NCI-H460 (cell line): ENCODE results near the gene PDIA6. TPM values are rescaled to one million over a fixed set of nuclear protein-coding genes. Genes with fewer than 3 reads are reported as not detected.

Source experiments
- DNase-seq: peaks from one replicate; pipeline ENCODE4 v3.0.0-alpha.2; 2016; ENCODE audit warnings: low read depth; ENCODE audit errors: extremely low read depth
- total RNA-seq: library from RNA; depleted of rRNA; stranded (reverse); fragments of >200 nt; shearing (Covaris generic); gene quantifications from 2 replicates; pipeline ENCODE4 v1.2.3, GENCODE V29; 2014

PDIA6 gene
- total RNA-seq, 1 experiment from 2014 or later, result 548 TPM

- no peak for DNase-seq
Measured at GRCh38 chr2:10765461-10765860, 47.1 kb downstream of the PDIA6 start.

GRCh38 chr2:10764896-10765295, 47.7 kb downstream of the PDIA6 start:
- DNase-seq, result no peak

GRCh38 chr2:10764096-10764785, 48.3 kb downstream of the PDIA6 start:
- DNase-seq, result no peak

GRCh38 chr2:10763461-10763800, 49.2 kb downstream of the PDIA6 start:
- DNase-seq, result no peak

DNA sequence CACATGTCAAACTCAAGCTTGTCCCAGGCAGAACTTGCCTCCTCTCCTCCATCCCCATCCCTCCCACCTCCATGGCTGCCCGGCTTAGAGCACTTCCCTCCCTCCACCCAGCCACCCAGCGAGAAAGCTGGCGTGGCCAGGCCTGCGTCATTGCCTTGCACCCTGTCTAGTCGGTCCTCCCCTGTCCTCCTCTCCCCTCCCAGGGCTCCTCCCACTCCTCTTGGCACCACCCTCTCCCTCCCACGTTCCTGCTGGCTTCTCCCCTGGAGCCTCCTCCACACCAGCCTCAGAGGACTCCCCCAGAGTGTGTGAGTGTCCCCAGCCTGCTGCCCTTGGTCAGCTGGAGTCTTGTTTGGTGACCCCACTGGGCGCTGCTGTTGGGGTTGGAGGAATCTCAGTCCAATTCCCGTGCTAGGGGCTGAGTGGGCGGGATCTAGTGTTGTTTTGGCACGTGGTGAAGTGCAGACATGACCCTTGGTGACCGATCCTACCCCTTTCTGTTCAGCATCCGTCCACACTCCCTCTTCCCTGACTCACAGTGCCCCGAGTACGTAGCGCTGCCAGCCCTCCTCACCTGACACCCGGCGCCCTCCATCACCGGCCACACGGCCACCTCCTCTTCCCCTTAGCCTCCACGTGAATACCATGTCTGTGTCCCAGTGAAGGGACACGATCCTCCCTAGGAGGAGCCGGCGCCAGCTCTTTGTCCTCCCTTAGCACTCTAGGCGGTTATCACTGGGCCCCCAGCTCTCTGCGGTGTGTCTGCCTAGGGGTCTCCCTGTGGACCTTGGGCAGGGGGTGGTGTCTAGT, 49.7 kb downstream of the PDIA6 start:
- no peak for DNase-seq

DNA sequence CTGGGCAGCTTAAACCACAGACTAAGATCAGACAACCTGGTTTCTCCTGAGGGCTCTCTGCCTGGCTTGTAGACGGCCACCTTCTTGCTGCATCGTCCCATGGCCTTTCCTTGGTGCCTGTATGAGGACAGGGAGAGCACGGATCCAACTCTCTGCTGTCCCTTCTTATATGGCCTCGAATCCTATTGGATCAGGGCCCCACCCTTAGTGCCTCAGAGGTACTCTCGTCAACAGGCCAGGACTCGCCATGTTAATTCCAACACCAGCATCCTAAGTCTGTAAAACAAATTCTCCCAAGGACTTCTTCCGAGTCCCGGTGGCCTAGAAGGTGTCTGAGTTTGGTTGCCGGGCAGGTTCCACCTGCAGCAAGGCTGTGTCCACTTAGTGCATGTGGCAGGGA, 51.0 kb downstream of the PDIA6 start:
- no peak for DNase-seq

- no peak for DNase-seq
Measured at GRCh38 chr2:10760794-10761504, 51.6 kb downstream of the PDIA6 start.

DNA sequence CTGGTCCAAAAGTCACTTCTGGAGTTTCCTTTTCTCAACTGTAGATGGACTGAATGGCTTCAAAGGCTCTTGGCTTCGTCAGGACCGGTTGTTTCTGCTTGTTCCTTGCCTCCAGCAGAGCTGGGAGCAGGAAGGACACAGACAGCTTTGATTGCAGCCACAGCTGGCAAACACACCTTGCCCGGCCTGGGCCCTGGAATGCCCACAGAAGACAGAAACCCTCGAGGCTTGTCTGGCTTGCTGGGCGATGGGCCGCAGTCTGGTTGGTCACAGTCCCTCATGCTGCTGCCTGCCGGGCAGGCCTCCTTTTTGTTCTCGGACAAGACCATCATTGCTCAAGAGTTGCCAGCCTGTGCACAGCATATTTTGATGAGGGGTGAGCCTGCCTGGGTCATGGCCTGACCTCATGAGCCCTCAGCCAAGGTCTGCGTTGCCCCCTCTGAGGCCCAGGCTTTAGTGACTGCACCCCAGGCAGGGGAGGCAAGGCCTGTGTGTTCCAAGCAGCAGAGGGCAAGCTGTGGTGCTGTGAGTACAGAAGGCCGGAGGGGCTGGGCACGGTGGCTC, 53.4 kb downstream of the PDIA6 start:
- DNase-seq, result no peak

DNA sequence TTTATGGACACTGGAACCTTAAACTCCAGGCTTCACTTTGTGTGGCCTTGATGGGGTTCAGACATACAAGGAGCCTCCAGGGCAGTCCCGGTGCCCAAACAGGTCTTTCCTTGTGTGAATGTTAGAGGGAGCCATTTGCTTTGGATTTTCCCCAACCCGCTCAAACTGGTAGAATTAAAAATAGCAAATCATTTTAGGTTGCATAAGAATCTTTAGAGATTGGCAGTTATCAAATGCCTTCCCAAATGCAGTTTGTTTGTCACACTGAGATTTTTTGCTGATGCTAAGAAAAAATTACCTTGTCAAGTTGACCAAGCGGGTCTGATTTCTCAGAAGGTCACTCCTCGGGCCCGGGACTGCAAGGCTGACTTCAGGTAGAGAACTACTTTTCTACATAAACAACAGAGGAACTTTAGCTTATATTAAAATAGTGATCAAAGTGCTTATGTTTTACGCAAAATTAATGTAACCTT, 54.7 kb downstream of the PDIA6 start:
- DNase-seq, result no peak

GRCh38 chr2:10755621-10756020, 57.0 kb downstream of the PDIA6 start:
- DNase-seq, result no peak

GRCh38 chr2:10753876-10754275, 58.7 kb downstream of the PDIA6 start:
- no peak for DNase-seq

DNA sequence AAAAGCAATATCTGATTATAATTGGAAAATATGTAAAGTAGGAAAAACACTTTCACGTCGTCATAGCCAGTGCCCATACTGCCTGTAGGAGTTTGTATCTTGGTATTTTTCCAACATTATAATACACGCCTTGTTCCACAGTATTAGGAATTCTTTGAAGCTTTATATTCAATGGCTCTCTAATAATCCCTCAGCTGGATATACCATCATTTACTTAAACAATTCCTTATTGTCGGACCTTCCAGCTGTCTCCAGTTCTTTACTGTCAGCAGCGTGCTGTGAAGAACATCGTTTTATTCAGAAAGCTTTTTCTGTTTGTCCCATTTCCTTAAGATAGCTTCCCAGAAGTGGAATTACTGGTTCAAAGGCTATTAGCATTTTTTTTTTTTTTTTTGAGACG, 59.4 kb downstream of the PDIA6 start:
- DNase-seq, result no peak

DNA sequence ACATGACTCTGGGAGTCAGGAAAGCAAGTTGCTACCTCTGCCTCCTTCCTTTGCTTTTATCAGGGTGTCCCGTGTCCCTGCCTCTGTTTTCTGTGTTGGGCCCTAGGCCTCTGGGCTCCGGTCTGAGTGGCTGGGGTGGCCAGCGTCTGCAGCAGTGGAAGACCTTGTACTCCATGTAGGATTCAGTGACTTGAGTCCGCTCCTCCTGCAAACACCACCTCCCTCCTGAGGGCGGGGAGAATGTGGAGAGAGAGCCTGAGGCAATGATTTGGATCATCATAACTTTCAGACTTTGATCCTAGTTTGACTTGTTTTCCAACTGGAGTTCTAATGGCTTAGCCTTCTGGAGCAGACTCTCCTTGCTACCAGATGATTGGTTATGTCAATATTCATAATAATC, 60.3 kb downstream of the PDIA6 start:
- DNase-seq, result no peak

DNA sequence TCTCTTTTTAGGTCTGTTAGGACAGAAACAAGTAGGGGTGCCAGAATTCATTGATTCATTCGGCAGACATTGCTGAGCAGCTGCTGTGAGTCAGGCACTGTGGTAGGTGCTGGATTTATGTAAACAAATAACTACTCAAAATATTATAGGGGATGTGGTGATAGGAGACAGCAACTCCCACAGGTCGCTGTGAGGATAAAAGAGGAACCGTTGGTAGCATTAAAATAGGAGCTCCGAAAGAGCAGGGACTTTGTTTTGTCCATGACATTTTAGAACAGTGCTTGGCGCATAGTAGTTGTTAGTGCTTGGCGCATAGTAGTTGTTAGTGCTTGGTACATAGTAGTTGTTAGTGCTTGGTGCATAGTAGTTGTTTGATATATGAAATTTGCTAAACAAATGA, 62.0 kb downstream of the PDIA6 start:
- no peak for DNase-seq

- no peak for DNase-seq
Measured at GRCh38 chr2:10742666-10743065, 69.9 kb downstream of the PDIA6 start.

- DNase-seq, result no peak
Measured at GRCh38 chr2:10741139-10741538, 71.4 kb downstream of the PDIA6 start.

- no peak for DNase-seq
Measured at GRCh38 chr2:10740226-10740625, 72.4 kb downstream of the PDIA6 start.

- no peak for DNase-seq
Measured at GRCh38 chr2:10738192-10738591, 74.4 kb downstream of the PDIA6 start.

- no peak for DNase-seq
Measured at GRCh38 chr2:10733980-10734379, 78.6 kb downstream of the PDIA6 start.

DNA sequence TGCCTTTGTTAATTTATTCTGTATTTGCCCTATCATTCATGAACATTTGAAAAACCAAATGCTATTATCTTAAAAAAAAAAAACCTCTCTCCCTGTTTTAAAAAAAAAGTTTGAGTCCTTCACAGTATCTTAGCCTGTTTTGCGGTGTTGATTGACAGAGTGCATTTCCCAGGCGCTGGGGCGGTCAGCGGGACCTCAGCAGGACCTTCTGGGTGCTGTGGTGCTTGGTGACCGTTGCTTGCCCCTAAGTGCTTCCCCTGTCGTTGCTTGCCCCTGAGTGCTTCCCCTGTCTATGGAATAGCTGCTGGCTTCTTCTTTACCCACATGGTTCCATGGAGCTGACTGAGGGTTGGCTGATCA, 79.0 kb downstream of the PDIA6 start:
- DNase-seq, result no peak
